Measurements from ENCODE around the gene SELENOO. TPM values are rescaled to one million over a fixed set of nuclear protein-coding genes. Genes with fewer than 3 reads are reported as not detected.

The SELENOO gene
- total RNA-seq, 1 experiment from 2014 or later: 34.3 TPM

DNA sequence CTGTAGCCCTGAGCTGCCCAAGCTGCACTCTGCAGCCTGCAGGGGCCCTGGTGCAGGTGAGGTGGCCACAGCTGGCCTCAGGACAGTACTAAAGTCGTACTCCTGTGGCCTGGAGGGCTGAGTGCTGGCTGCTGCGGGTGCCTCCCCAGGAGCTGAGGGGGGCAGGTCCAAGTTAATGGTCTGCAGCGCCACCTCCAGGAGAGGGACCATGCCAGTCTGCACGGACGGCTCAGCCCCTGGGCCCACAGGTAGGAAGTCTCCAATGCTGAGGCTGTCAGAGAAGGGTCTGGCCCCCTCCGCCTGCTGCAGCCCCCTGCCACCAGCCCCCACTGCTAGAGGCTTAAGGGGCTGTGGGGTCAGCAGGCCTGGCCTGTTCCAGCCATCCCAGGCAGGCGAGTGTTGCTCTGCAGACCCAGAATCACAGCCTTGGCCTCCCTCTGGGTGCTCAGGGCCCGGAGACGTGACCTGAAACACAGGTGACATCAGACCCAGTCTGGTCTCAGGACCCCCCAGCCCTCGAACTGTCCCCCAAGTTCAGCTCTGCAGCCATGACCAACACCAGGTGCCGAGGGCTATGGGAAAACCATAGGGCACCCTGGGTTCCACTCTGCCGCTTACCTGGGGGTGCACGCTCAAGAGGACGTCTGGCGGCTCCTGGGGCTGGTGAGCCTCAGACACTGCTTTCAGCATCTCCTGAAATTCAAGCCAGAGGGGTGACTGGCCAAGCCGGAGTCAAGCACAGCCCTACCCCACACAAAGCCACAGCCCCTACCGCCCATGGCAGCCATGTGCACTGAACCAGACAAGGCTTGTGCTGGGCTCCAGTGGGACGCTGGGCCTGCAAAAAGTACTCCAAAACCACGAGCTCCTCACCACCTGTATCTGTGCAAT is 20.8 kb downstream of the SELENOO start:
- H3K36me3 ChIP-seq (ENCODE audit: control insufficient read depth, insufficient read depth, low read length): 0 out of 2 replicates have a peak, but pooled peaks cover 2% of the 10 kb centered on the region
- no peaks in the 10 kb centered on the region for H3K27me3 ChIP-seq (ENCODE audit: control insufficient read depth, insufficient read depth, low read length)
- in situ Hi-C loops (cut with HindIII; ENCODE audit: low pct_unique_long_range_greater_than_20kb, low sequenced_read_pairs): no loop called here
- no TSS peak for BruUV-seq (replicated peaks)
- H3K4me1 ChIP-seq (ENCODE audit: control insufficient read depth, insufficient read depth, low read length): no peaks in the 10 kb centered on the region
- CTCF ChIA-PET: interaction anchor here (0.6 kb wide), 1 partner anchor 75 kb away, joined by 3 read pairs; no protein-coding TSS in a partner anchor
- H3K4me3 ChIP-seq (ENCODE audit: low read depth in 2 of 2, low read length in 2 of 2): no peak overlapping the region
- TF ChIP-seq POLR2AphosphoS5 (IDR thresholded peaks at IDR 0.05; ENCODE audit: low read depth, low read length) (no peak), SIN3A (IDR thresholded peaks at IDR 0.05; ENCODE audit: borderline replicate concordance, insufficient read depth, low read depth, low read length) (no peak), TCF7L2 (IDR thresholded peaks at IDR 0.05; ENCODE audit: low read depth, low read length) (no peak)
- TF ChIP-seq, protein P1, sequence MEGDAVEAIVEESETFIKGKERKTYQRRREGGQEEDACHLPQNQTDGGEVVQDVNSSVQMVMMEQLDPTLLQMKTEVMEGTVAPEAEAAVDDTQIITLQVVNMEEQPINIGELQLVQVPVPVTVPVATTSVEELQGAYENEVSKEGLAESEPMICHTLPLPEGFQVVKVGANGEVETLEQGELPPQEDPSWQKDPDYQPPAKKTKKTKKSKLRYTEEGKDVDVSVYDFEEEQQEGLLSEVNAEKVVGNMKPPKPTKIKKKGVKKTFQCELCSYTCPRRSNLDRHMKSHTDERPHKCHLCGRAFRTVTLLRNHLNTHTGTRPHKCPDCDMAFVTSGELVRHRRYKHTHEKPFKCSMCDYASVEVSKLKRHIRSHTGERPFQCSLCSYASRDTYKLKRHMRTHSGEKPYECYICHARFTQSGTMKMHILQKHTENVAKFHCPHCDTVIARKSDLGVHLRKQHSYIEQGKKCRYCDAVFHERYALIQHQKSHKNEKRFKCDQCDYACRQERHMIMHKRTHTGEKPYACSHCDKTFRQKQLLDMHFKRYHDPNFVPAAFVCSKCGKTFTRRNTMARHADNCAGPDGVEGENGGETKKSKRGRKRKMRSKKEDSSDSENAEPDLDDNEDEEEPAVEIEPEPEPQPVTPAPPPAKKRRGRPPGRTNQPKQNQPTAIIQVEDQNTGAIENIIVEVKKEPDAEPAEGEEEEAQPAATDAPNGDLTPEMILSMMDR (IDR thresholded peaks at IDR 0.05): no peak
- TF ChIP-seq, protein P2, sequence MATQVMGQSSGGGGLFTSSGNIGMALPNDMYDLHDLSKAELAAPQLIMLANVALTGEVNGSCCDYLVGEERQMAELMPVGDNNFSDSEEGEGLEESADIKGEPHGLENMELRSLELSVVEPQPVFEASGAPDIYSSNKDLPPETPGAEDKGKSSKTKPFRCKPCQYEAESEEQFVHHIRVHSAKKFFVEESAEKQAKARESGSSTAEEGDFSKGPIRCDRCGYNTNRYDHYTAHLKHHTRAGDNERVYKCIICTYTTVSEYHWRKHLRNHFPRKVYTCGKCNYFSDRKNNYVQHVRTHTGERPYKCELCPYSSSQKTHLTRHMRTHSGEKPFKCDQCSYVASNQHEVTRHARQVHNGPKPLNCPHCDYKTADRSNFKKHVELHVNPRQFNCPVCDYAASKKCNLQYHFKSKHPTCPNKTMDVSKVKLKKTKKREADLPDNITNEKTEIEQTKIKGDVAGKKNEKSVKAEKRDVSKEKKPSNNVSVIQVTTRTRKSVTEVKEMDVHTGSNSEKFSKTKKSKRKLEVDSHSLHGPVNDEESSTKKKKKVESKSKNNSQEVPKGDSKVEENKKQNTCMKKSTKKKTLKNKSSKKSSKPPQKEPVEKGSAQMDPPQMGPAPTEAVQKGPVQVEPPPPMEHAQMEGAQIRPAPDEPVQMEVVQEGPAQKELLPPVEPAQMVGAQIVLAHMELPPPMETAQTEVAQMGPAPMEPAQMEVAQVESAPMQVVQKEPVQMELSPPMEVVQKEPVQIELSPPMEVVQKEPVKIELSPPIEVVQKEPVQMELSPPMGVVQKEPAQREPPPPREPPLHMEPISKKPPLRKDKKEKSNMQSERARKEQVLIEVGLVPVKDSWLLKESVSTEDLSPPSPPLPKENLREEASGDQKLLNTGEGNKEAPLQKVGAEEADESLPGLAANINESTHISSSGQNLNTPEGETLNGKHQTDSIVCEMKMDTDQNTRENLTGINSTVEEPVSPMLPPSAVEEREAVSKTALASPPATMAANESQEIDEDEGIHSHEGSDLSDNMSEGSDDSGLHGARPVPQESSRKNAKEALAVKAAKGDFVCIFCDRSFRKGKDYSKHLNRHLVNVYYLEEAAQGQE (IDR thresholded peaks at IDR 0.05; ENCODE audit: insufficient read depth in 1 of 2, low read depth in 2 of 2, low read length in 1 of 2): no peak
- POLR2A ChIA-PET: no interaction called here
- no peak overlapping the region for H3K27ac ChIP-seq (ENCODE audit: low read length)
- intact Hi-C loops (cut with micrococcal nuclease; ENCODE audit: unreplicated experiment): no loop called here
- no peaks in the 10 kb centered on the region for H3K9me3 ChIP-seq (ENCODE audit: control insufficient read depth, insufficient read depth, low read depth, low read length)
- no peak for DNase-seq (ENCODE audit: low read depth, low spot score)
- ATAC-seq: no peak

DNA sequence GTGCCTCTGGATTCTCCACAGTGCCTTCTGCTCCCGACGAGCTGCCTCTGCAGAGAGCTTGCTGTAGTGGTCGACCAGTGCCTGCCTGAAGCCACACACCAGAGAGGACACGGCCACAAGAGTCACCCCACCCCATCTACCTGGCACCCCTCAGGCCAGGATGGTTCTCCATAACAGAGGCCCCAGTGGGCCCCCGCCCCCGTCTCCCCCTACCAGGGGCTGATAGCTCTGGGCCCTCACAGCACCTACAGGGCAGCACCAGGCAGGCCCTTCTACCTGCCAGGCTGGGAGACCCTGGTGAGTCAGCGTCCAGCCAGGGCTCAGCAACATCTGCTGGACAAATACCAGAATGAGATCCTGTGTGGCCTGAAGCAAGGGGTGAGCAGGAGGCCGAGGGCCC is 21.7 kb downstream of the SELENOO start:
- ChIA-PET CTCF (no interaction called here), POLR2A (no interaction called here)
- Histone ChIP-seq H3K4me1 (ENCODE audit: control insufficient read depth, insufficient read depth, low read length) (no peaks in the 10 kb centered on the region), H3K36me3 (ENCODE audit: control insufficient read depth, insufficient read depth, low read length) (0 out of 2 replicates have a peak, but pooled peaks cover 2% of the 10 kb centered on the region), H3K9me3 (ENCODE audit: control insufficient read depth, insufficient read depth, low read depth, low read length) (no peaks in the 10 kb centered on the region), H3K27ac (ENCODE audit: low read length) (no peak overlapping the region), H3K27me3 (ENCODE audit: control insufficient read depth, insufficient read depth, low read length) (no peaks in the 10 kb centered on the region), H3K4me3 (ENCODE audit: low read depth in 2 of 2, low read length in 2 of 2) (no peak overlapping the region)
- intact Hi-C loops (cut with micrococcal nuclease; ENCODE audit: unreplicated experiment) (no loop called here), in situ Hi-C loops (cut with HindIII; ENCODE audit: low pct_unique_long_range_greater_than_20kb, low sequenced_read_pairs) (no loop called here)
- TF ChIP-seq SIN3A (IDR thresholded peaks at IDR 0.05; ENCODE audit: borderline replicate concordance, insufficient read depth, low read depth, low read length): no peak
- TF ChIP-seq, protein P2 (IDR thresholded peaks at IDR 0.05; ENCODE audit: insufficient read depth in 1 of 2, low read depth in 2 of 2, low read length in 1 of 2): no peak
- TF ChIP-seq TCF7L2 (IDR thresholded peaks at IDR 0.05; ENCODE audit: low read depth, low read length): no peak
- TF ChIP-seq, protein P1 (IDR thresholded peaks at IDR 0.05): no peak
- TF ChIP-seq POLR2AphosphoS5 (IDR thresholded peaks at IDR 0.05; ENCODE audit: low read depth, low read length): no peak
- DNase-seq (ENCODE audit: low read depth, low spot score) (no peak), ATAC-seq (no peak)
- no TSS peak for BruUV-seq (replicated peaks)
